ENCODE results near the gene MYO1E.
A peak's percentile ranks its signal among the peaks of the same experiment; 100 is the strongest.
"Not testable (repeated sequence)": the region's sequence is repeated elsewhere in the genome, so short reads cannot be mapped to it uniquely, and the experiment has no call there.

Gene MYO1E

DNA sequence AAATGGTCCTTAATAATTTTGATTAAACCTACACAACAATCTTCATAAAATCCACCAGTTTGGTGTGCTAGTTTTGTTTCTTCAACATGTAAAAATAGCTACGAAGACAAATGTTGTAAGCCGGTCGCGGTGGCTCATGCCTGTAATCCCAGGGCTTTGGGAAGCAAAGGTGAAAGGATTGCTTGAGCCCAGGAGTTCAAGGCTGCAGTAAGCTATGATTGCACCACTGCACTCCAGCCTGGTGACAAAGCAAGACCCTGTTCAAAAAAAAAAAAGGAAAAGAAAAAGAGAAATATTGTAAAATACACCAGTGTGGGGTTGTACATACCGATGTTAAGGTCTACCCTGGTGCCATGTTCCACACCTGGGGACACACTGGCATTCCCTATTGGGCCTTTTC, 91.0 kb downstream of the MYO1E start:
- in situ Hi-C loops (cut with HindIII; ENCODE audit: low pct_ligation_motif_present, low pct_unique_long_range_greater_than_20kb, low sequenced_read_pairs) = no loop called here
- no peak for DNase-seq

DNA sequence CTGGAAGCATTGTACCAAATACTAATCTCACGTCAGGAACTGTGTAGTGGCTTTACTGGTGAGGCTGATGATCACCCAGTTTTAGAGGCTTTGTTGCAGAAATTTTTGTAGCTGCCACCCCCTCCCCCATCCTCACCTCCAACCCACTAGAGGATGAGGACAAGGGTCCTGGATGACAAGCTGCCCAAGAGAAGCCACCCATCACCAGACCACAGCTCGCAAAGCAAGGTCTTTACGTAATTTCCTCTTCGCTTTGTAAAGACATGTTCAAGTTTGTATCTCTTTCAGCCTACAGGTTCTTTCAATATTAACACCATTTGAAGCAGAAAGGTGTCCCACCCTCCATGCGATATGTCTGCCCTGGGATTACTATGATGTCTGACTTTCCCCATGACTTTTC, 91.8 kb downstream of the MYO1E start:
- in situ Hi-C loops (cut with HindIII; ENCODE audit: low pct_ligation_motif_present, low pct_unique_long_range_greater_than_20kb, low sequenced_read_pairs) = no loop called here
- no peak for DNase-seq

- in situ Hi-C loops (cut with HindIII; ENCODE audit: low pct_ligation_motif_present, low pct_unique_long_range_greater_than_20kb, low sequenced_read_pairs); DNase-seq: not testable (repeated sequence)
Observed at GRCh38 chr15:59280292-59280691, 92.4 kb downstream of the MYO1E start.

GRCh38 chr15:59279023-59279422, 93.6 kb downstream of the MYO1E start:
- in situ Hi-C loops (cut with HindIII; ENCODE audit: low pct_ligation_motif_present, low pct_unique_long_range_greater_than_20kb, low sequenced_read_pairs) = no loop called here
- DNase-seq = no peak

DNA sequence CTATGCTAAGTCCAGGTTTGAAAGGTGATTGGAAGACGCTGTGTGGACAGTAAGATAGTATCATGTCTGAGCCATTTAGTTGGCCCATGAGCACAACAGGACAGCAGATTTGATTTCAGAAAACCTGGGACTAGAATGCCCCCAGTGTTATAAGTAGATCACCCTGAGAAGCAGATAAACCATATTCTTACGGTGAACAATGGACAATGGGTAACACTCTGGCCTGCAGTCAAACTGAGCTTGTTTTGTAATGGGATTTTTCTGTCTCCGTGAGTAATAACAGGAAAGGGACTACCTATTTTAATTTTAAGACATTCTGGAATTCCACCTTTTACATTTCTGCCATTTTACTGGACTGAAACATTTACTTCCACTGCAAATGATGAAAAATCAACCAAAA, 94.6 kb downstream of the MYO1E start:
- DNase-seq = no peak
- in situ Hi-C loops (cut with HindIII; ENCODE audit: low pct_ligation_motif_present, low pct_unique_long_range_greater_than_20kb, low sequenced_read_pairs) = no loop called here

- DNase-seq = no peak
- in situ Hi-C loops (cut with HindIII; ENCODE audit: low pct_ligation_motif_present, low pct_unique_long_range_greater_than_20kb, low sequenced_read_pairs) = no loop called here
Observed at GRCh38 chr15:59276225-59277178, 96.2 kb downstream of the MYO1E start.

GRCh38 chr15:59274126-59274970, 98.3 kb downstream of the MYO1E start:
- in situ Hi-C loops (cut with HindIII; ENCODE audit: low pct_ligation_motif_present, low pct_unique_long_range_greater_than_20kb, low sequenced_read_pairs) = no loop called here
- DNase-seq = peak; percentile 61

DNA sequence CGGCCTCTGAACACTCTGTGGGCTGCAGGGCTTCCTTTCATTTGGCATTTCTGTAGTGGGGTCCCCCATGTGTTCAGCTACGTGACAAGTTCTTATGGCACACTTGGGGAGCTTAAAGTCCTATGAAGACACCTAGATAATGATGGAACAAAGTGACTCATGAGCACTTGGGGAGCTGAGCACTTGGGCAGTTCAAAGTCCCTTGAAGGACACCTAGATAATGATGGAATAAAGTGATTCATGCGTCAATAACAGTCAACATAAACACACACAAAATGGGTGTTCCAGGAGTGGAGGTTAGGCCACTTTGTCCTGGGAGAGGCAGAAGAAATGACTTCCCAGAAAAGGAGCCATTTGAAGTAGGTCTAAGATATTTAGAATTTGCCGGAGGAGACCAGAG, 99.4 kb downstream of the MYO1E start:
- DNase-seq = no peak

GRCh38 chr15:59271595-59272201, 101.0 kb downstream of the MYO1E start:
- DNase-seq = no peak

More for the DNA sequence above, 99.4 kb downstream of the MYO1E start:
- in situ Hi-C loops (cut with HindIII; ENCODE audit: low pct_ligation_motif_present, low pct_unique_long_range_greater_than_20kb, low sequenced_read_pairs) = no loop called here

GRCh38 chr15:59268852-59269407, 103.7 kb downstream of the MYO1E start:
- in situ Hi-C loops (cut with HindIII; ENCODE audit: low pct_ligation_motif_present, low pct_unique_long_range_greater_than_20kb, low sequenced_read_pairs) = no loop called here
- DNase-seq = no peak

More at GRCh38 chr15:59271595-59272201, 101.0 kb downstream of the MYO1E start:
- in situ Hi-C loops (cut with HindIII; ENCODE audit: low pct_ligation_motif_present, low pct_unique_long_range_greater_than_20kb, low sequenced_read_pairs) = no loop called here

DNA sequence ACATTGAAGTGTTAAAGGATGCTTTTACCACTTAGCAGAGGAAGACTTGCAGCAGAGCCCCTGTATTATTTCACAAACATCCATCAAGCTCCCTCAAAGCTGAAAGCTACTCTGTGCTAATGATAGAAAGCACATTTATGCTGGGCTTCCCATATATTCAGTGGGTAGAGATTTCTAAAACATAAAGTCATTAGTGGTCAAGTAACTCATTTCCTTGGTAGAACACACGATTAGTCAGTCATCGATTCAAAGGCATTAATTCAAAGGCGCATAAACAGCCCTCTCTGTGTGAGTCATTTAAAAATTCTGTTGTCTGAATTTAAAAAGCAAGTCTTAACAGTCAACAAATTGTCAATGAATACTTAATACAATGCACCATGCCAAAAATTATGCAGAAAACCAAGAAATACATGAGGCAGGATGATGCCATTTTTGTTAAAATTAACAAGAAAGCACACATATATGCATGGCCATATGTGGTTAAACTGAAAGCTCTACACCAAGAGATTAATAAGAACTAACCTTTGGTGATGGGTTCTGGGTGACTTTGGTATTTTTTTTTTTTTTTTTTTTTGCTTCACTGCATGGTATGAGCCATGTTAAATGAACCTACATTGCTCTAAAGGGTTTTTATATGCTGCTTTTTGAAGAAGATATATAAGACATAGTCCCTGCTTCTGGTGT, 104.4 kb downstream of the MYO1E start:
- no peak for DNase-seq
- in situ Hi-C loops (cut with HindIII; ENCODE audit: low pct_ligation_motif_present, low pct_unique_long_range_greater_than_20kb, low sequenced_read_pairs) = no loop called here

GRCh38 chr15:59266028-59266427, 106.6 kb downstream of the MYO1E start:
- in situ Hi-C loops (cut with HindIII; ENCODE audit: low pct_ligation_motif_present, low pct_unique_long_range_greater_than_20kb, low sequenced_read_pairs) = no loop called here
- DNase-seq = no peak

GRCh38 chr15:59262316-59262715, 110.4 kb downstream of the MYO1E start:
- no peak for DNase-seq
- in situ Hi-C loops (cut with HindIII; ENCODE audit: low pct_ligation_motif_present, low pct_unique_long_range_greater_than_20kb, low sequenced_read_pairs) = no loop called here

DNA sequence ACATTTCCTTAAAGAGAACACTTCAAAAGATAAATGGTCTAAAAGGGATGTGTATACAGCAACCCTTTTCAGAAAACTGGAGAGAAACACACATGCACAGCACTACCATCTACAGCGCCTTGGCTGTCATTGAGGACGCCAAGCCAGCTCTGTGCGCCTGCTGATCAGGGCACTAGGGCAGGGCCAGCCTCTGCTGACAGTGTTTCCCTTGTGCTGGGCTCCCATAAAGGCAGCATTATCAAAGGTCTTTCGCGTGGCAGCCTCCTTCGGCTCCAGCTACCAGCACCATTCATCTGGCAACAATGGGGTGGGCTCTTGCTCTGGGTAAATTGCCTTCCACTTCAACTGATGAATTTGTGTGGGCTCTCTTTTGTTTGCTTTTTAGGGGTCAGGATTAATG, 112.6 kb downstream of the MYO1E start:
- no peak for DNase-seq

DNA sequence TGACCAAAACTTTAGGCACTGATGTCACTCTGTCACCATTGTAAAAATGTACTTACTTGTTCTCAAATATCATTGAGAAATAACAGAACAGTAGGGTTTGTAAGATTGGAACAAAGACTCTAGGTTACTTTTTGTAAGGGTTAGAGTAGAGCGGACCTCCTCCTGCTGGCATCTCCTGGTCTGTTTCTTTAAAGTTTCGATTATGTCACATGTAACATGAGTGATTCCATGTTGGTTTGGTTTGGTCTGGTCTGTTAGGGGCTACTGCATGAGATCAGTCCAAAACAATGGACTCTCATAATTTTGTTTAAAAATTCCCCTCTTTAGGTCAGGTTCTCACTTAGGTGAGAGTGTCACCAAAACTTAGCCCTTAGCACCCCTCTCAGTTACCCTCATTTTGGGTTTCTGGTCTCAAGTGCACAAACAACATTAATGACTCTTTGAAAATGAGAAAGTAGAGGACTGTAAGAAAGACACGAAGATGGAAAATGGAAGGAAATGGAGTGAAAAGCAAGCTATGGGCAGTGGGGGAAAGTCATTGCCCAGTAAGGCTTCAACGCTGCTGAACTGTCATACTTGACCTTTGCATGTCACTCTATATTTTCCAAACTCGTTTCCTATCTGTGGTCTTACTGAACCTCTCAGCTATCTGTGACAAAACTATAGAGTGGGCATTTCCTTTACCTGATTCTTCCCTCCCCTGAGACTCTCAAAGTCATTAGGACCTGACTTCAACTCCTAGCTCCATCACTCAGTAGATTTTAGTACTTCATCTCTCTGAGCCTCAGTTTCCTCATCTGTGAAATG, 113.3 kb downstream of the MYO1E start:
- in situ Hi-C loops (cut with HindIII; ENCODE audit: low pct_ligation_motif_present, low pct_unique_long_range_greater_than_20kb, low sequenced_read_pairs) = no loop called here
- no peak for DNase-seq

More for the DNA sequence above, 112.6 kb downstream of the MYO1E start:
- in situ Hi-C loops (cut with HindIII; ENCODE audit: low pct_ligation_motif_present, low pct_unique_long_range_greater_than_20kb, low sequenced_read_pairs) = no loop called here

DNA sequence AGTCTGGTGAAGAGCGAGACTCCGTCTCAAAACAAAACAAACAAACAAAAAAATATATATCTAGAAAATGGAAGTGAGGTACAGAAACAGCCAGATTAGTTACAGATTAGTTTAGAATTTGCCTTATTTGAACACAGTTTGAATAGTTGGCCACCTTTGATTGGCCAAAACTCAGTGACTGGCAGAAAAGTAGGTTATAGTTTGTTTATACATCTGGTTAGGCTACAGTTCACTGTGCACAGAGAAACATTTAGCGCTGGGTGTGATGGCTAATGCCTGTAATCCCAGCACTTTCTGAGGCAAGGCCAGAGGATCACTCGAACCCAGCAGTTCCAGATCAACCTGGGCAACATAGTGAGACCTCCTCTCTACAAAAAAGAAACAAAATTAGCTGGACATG, 114.4 kb downstream of the MYO1E start:
- no peak for DNase-seq
- in situ Hi-C loops (cut with HindIII; ENCODE audit: low pct_ligation_motif_present, low pct_unique_long_range_greater_than_20kb, low sequenced_read_pairs) = no loop called here

DNA sequence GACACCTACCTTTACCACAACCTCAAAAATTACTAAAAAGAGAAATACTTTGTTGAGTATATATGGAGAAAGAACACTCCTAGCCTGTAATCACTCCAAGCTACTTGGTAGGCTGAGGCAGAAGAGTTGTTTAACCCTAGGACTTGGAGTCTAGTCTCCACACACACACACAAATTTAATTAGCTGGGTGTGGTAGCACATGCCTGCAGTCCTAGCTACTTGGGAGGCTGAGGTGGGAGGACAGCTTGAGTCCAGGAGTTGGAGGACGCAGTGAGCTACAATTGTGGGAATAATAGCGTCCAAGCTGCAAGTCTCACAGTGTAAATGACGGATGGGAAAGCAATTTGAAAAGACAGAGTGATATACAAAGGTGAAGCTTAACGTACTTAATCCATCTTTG, 115.5 kb downstream of the MYO1E start:
- in situ Hi-C loops (cut with HindIII; ENCODE audit: low pct_ligation_motif_present, low pct_unique_long_range_greater_than_20kb, low sequenced_read_pairs) = no loop called here
- no peak for DNase-seq
